ENCODE results near the gene HPS5.
"Not testable (repeated sequence)": the region's sequence is repeated elsewhere in the genome, so short reads cannot be mapped to it uniquely, and the experiment has no call there.

Gene HPS5

GRCh38 chr11:18321969-18322711, at the start of gene HPS5, which contains the start of gene GTF2H1:
Gene HPS5 (minus strand): TSS chr11:18322140. CDS start chr11:18317858, 4,282 bp downstream.
Gene GTF2H1 (plus strand): TSS chr11:18322567. CDS start chr11:18333075, 10,508 bp downstream.
- peak; percentile 99 for DNase-seq

GRCh38 chr11:18371279-18371678, 49.3 kb upstream of the HPS5 start:
- no peak for DNase-seq

GRCh38 chr11:18369398-18369797, 47.5 kb upstream of the HPS5 start:
- DNase-seq: no peak

- DNase-seq: peak; percentile 48
These were observed 46.3 kb upstream of the HPS5 start for GRCh38 chr11:18368221-18368620.

- DNase-seq: no peak
These were observed 45.5 kb upstream of the HPS5 start for GRCh38 chr11:18367431-18367830.

GRCh38 chr11:18366286-18366685, 44.3 kb upstream of the HPS5 start:
- DNase-seq: no peak

- DNase-seq: no peak
These were observed 43.8 kb upstream of the HPS5 start for GRCh38 chr11:18365741-18366140.

- DNase-seq: no peak
These were observed 42.6 kb upstream of the HPS5 start for GRCh38 chr11:18364495-18365073.

GRCh38 chr11:18361154-18361553, 39.2 kb upstream of the HPS5 start:
- no peak for DNase-seq

GRCh38 chr11:18358646-18359045, 36.7 kb upstream of the HPS5 start:
- DNase-seq: no peak

GRCh38 chr11:18352581-18352980, 30.6 kb upstream of the HPS5 start:
- peak; percentile 36 for DNase-seq

GRCh38 chr11:18347471-18348125, 25.7 kb upstream of the HPS5 start:
- peak; percentile 84 for DNase-seq

- DNase-seq: no peak
These were observed 11.0 kb upstream of the HPS5 start for GRCh38 chr11:18332891-18333290.

GRCh38 chr11:18332302-18332701, 10.4 kb upstream of the HPS5 start:
- no peak for DNase-seq

- DNase-seq: no peak
These were observed 9.0 kb upstream of the HPS5 start for GRCh38 chr11:18330921-18331320.

- DNase-seq: no peak
These were observed 7.4 kb upstream of the HPS5 start for GRCh38 chr11:18329196-18329870.

- no peak for DNase-seq
These were observed 2.4 kb upstream of the HPS5 start for GRCh38 chr11:18324381-18324780.

- DNase-seq: not testable (repeated sequence)
These were observed 1.9 kb upstream of the HPS5 start for GRCh38 chr11:18323881-18324280.

- DNase-seq: no peak
These were observed 1.1 kb upstream of the HPS5 start for GRCh38 chr11:18322818-18323570.

- no peak for DNase-seq
These were observed 367 bp downstream of the HPS5 start for GRCh38 chr11:18321578-18321968.

GRCh38 chr11:18320617-18321016, 1.3 kb downstream of the HPS5 start:
- no peak for DNase-seq

- DNase-seq: no peak
These were observed 2.0 kb downstream of the HPS5 start for GRCh38 chr11:18319914-18320313.

GRCh38 chr11:18317551-18317950, 4.4 kb downstream of the HPS5 start:
- DNase-seq: no peak

Measured in fibroblast of skin of right quadriceps (primary cell).